Thoracic aorta (tissue), 2 donors: ENCODE measurements around the gene RAPH1. TPM values are rescaled to one million over a fixed set of nuclear protein-coding genes. Genes with fewer than 3 reads are reported as not detected.
"Not testable (repeated sequence)": the region's sequence is repeated elsewhere in the genome, so short reads cannot be mapped to it uniquely, and the experiment has no call there.

Experiments used
- ATAC-seq: fragments of 150-250 bp; one replicate; pipeline ENCODE4 v1.8.0; 2017; ENCODE audit warnings: low read depth; ENCODE audit not compliant: insufficient number of reproducible peaks, low FRiP score
- DNase-seq: peaks from one replicate; pipeline ENCODE4 v3.0.0-alpha.2; 2020; ENCODE audit warnings: low spot score
- H3K27ac ChIP-seq, 2 donors: fragments of 200-600 bp; sonication (generic); 1 replicate in 1 of 2; 2 replicates in 1 of 2; pipeline ENCODE4 v1.5.1; 2016; ENCODE audit warnings: mild to moderate bottlenecking in 2 of 2, moderate library complexity in 2 of 2
- H3K27me3 ChIP-seq: fragments of 200-600 bp; sonication (generic); replicated peaks from 2 replicates; pipeline ENCODE4 v1.6.0; 2016; ENCODE audit warnings: mild to moderate bottlenecking; ENCODE audit not compliant: insufficient read depth
- H3K36me3 ChIP-seq: fragments of 200-600 bp; sonication (generic); one replicate; pipeline ENCODE4 v1.5.1; 2016
- H3K4me1 ChIP-seq, 2 donors: fragments of 200-600 bp; sonication (generic); 1 replicate in 1 of 2; 2 replicates in 1 of 2; pipeline versions ENCODE4 v1.5.1 to v1.6.0; 2016; ENCODE audit warnings: low read depth in 2 of 2, mild to moderate bottlenecking in 1 of 2; ENCODE audit not compliant: control insufficient read depth in 1 of 2
- H3K4me3 ChIP-seq: fragments of 200-600 bp; sonication (generic); 2 replicates; pipeline ENCODE4 v1.5.1; 2016; ENCODE audit warnings: mild to moderate bottlenecking
- H3K9me3 ChIP-seq: fragments of 200-600 bp; sonication (generic); 2 replicates; pipeline ENCODE4 v1.5.1; 2016
- CTCF ChIP-seq: fragments of 200-600 bp; sonication (generic); IDR thresholded peaks from one replicate; pipeline ENCODE4 v1.5.1; 2019; ENCODE audit warnings: antibody characterized with exemption
- total RNA-seq, 2 donors: library from RNA; depleted of rRNA; stranded (reverse); fragments of >200 nt; gene quantifications; one replicate each; pipeline versions ENCODE4 v1.1.0 to v1.2.3, GENCODE V29; 2016

RAPH1 gene
- total RNA-seq, 2 donors from 2014 or later: 44.8 to 86.8 TPM

- no peak for TF ChIP-seq CTCF
- no peaks in the 10 kb centered on the region for H3K36me3 ChIP-seq
- H3K9me3 ChIP-seq: no peaks in the 10 kb centered on the region
- ATAC-seq: no peak
- H3K27me3 ChIP-seq: no peaks in the 10 kb centered on the region
- no peak overlapping the region for H3K27ac ChIP-seq
- H3K4me3 ChIP-seq: no peak overlapping the region
- DNase-seq: no peak
- no peaks in the 10 kb centered on the region for H3K4me1 ChIP-seq
Measured at GRCh38 chr2:203548887-203549286, 13.8 kb upstream of the RAPH1 start.

- Histone ChIP-seq H3K9me3 (no peaks in the 10 kb centered on the region), H3K27me3 (no peaks in the 10 kb centered on the region), H3K27ac (no peak overlapping the region), H3K36me3 (no peaks in the 10 kb centered on the region), H3K4me1 (no peaks in the 10 kb centered on the region), H3K4me3 (no peak overlapping the region)
- no peak for TF ChIP-seq CTCF
- no peak for DNase-seq
- no peak for ATAC-seq
Measured at GRCh38 chr2:203547356-203547755, 12.3 kb upstream of the RAPH1 start.

- Histone ChIP-seq H3K27me3 (no peaks in the 10 kb centered on the region), H3K4me3 (no peak overlapping the region), H3K27ac (no peak overlapping the region), H3K36me3 (no peaks in the 10 kb centered on the region), H3K9me3 (no peaks in the 10 kb centered on the region), H3K4me1 (peaks cover 0 to 6% of the 10 kb centered on the region in 2 donors)
- no peak for TF ChIP-seq CTCF
- ATAC-seq (no peak), DNase-seq (no peak)
Measured at GRCh38 chr2:203544402-203544801, 9.3 kb upstream of the RAPH1 start.

GRCh38 chr2:203543898-203544328, 8.8 kb upstream of the RAPH1 start:
- no peaks in the 10 kb centered on the region for H3K36me3 ChIP-seq
- H3K4me1 ChIP-seq: peaks cover 0 to 6% of the 10 kb centered on the region in 2 donors
- DNase-seq (no peak), ATAC-seq (no peak)
- no peaks in the 10 kb centered on the region for H3K27me3 ChIP-seq
- no peak overlapping the region for H3K4me3 ChIP-seq
- no peak for TF ChIP-seq CTCF
- no peaks in the 10 kb centered on the region for H3K9me3 ChIP-seq
- no peak overlapping the region for H3K27ac ChIP-seq

DNA sequence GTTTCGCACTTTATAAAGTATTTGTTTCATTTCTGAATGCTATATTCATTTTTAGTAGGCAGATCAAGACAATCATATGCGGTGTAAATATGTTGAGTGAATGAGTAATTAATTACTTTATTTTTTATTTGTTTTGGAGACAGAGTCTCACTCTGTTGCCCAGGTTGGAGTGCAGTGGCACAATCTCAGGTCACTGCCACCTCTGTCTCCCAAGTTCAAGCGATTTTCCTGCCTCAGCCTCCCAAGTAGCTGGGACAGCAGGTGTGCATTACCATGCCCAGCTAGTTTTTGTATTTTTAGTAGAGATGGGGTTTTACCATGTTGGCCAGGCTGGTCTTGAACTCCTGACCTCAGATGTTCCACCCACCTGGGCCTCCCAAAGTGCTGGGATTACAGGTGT, 5.5 kb upstream of the RAPH1 start:
- not testable (repeated sequence) for H3K27ac ChIP-seq, DNase-seq, H3K9me3 ChIP-seq, ATAC-seq, H3K36me3 ChIP-seq, H3K4me3 ChIP-seq, H3K27me3 ChIP-seq
- peaks cover 0 to 12% of the 10 kb centered on the region in 2 donors for H3K4me1 ChIP-seq

DNA sequence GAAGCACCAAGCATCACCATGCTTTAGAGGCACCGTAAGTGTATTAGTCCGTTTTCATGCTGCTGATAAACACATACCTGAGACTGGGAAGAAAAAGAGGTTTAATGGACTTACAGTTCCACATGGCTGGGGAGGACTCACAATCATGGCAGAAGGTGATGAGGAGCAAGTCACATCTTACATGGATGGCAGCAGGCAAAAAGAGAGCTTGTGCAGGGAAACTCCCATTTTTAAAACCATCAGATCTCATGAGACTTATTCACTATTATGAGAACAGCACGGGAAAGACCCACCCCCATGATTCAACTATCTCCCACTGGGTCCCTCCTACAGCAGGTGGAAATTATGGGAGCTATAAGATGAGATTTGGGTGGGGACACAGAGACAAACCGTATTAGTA, 3.1 kb upstream of the RAPH1 start:
- ATAC-seq, H3K4me3 ChIP-seq, H3K36me3 ChIP-seq, H3K27me3 ChIP-seq, H3K9me3 ChIP-seq, H3K27ac ChIP-seq, DNase-seq: not testable (repeated sequence)
- peaks cover 0 to 17% of the 10 kb centered on the region in 2 donors for H3K4me1 ChIP-seq

DNA sequence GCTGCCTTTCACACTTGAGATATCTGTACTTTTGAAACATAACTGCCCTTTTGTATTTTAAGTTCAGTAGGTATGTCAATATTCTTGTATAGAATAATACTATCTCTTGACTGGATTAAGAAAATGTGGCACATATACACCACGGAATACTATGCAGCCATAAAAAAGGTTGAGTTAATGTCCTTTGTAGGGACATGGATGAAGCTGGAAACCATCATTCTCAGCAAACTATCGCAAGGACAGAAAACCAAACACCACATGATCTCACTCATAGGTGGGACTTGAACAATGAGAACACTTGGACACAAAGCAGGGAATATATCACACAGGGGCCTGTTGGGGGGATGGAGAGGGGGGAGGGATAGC, 1.5 kb upstream of the RAPH1 start:
- peak overlapping the region in 1 of 2 donors; percentile 78 for H3K27ac ChIP-seq
- H3K9me3 ChIP-seq, H3K4me3 ChIP-seq, ATAC-seq, DNase-seq, H3K36me3 ChIP-seq, H3K27me3 ChIP-seq: not testable (repeated sequence)
- H3K4me1 ChIP-seq: peaks cover 5 to 34% of the 10 kb centered on the region in 2 donors
